GM12878 (cell line): Measurements from ENCODE around the gene EEF1G. TPM values are rescaled to one million over a fixed set of nuclear protein-coding genes. Genes with fewer than 3 reads are reported as not detected.

Experiments
- ATAC-seq: fragments of 200-7000 bp; cut with Tn5 transposase; 3 replicates; pipeline ENCODE4 v1.9.1; 2020; ENCODE audit warnings: mild to moderate bottlenecking, moderate library complexity
- BruUV-seq: library from RNA; stranded (reverse); fragments of 400-500 nt; replicated peaks from 2 replicates; lab custom pipeline; 2021; lab: Mats Ljungman, UMichigan
- CTCF ChIA-PET: fragments of 300-600 bp; sonication (Branson Sonifier 250); formaldehyde crosslinking; extraction: SDS; loops from one replicate; lab custom pipeline; 2021; ENCODE audit warnings: inconsistent platforms; lab: Yijun Ruan, JAX
- POLR2A ChIA-PET: fragments of 350-600 bp; formaldehyde crosslinking; extraction: SDS; loops from one replicate; lab custom pipeline; 2021; ENCODE audit warnings: inconsistent platforms; lab: Charles Lee
- RAD21 ChIA-PET: fragments of 300-600 bp; sonication (Branson Sonifier 250); formaldehyde crosslinking; loops from one replicate; lab custom pipeline; 2023; ENCODE audit warnings: antibody characterized with exemption; ENCODE audit not compliant: unreplicated experiment; lab: Charles Lee
- SMC1A ChIA-PET: fragments of 300-600 bp; sonication (Branson Sonifier 250); formaldehyde crosslinking; loops from one replicate; lab custom pipeline; 2023; ENCODE audit not compliant: unreplicated experiment, uncharacterized antibody; lab: Charles Lee
- DNase-seq: peaks from one replicate; pipeline ENCODE4 v3.0.0-alpha.2; 2011; ENCODE audit warnings: low read depth, low spot score
- FAIRE-seq: peaks from 3 replicates; lab custom pipeline; 2011; peaks lifted over from hg19 to GRCh38; lab: Jason Lieb, UNC
- H2AFZ ChIP-seq: 2 replicates; pipeline ENCODE4 v1.6.0; 2011; ENCODE audit warnings: low read depth, low read length, control low read depth; ENCODE audit not compliant: control insufficient read depth
- H3K27ac ChIP-seq: 2 replicates; pipeline ENCODE4 v1.5.1; 2011; ENCODE audit warnings: control low read depth; ENCODE audit not compliant: control insufficient read depth, insufficient read depth
- H3K27me3 ChIP-seq, 2 experiments: replicated peaks in 1 of 2; 2 replicates each; pipeline versions ENCODE4 v1.6.0 to v1.6.1; 2011; ENCODE audit warnings: low read length in 1 of 2; ENCODE audit not compliant: control insufficient read depth in 2 of 2, insufficient read depth in 2 of 2
- H3K36me3 ChIP-seq, 2 experiments: 2 replicates each; pipeline ENCODE4 v1.5.1; 2011; ENCODE audit warnings: low read length in 1 of 2; ENCODE audit not compliant: control insufficient read depth in 2 of 2, insufficient read depth in 2 of 2
- H3K4me1 ChIP-seq: 2 replicates; pipeline ENCODE4 v1.6.1; 2011; ENCODE audit warnings: mild to moderate bottlenecking, low read length, moderate library complexity, mixed read lengths; ENCODE audit not compliant: control insufficient read depth, insufficient read depth
- H3K4me2 ChIP-seq: 2 replicates; pipeline ENCODE4 v1.6.0; 2011; ENCODE audit warnings: control low read depth; ENCODE audit not compliant: control insufficient read depth, insufficient read depth
- H3K4me3 ChIP-seq: fragments of 200-600 bp; sonication (generic); 2 replicates; pipeline ENCODE4 v1.5.1; 2016
- H3K79me2 ChIP-seq: 2 replicates; pipeline ENCODE4 v1.6.0; 2011; ENCODE audit warnings: low read length; ENCODE audit not compliant: control insufficient read depth, insufficient read depth
- H3K9ac ChIP-seq: 2 replicates; pipeline ENCODE4 v1.8.0; 2011; ENCODE audit warnings: low read length, control low read depth, mixed read lengths; ENCODE audit not compliant: control insufficient read depth, insufficient read depth
- H3K9me3 ChIP-seq: replicated peaks from 3 replicates; pipeline ENCODE4 v1.5.1; 2011; ENCODE audit warnings: mild to moderate bottlenecking, low read length; ENCODE audit not compliant: control insufficient read depth, insufficient read depth
- H4K20me1 ChIP-seq: 2 replicates; pipeline ENCODE4 v1.6.0; 2011; ENCODE audit not compliant: control insufficient read depth, insufficient read depth
- CEBPZ ChIP-seq: fragments of 150-350 bp; IDR thresholded peaks from 2 replicates; pipeline ENCODE4 v1.6.1; 2016; ENCODE audit warnings: low read depth, low read length
- LARP7 ChIP-seq: fragments of 450-650 bp; IDR thresholded peaks from 2 replicates; pipeline ENCODE4 v1.6.1; 2017; ENCODE audit warnings: mild to moderate bottlenecking
- MXI1 ChIP-seq: fragments of 150-350 bp; IDR thresholded peaks from 2 replicates; pipeline ENCODE4 v1.6.1; 2011; ENCODE audit warnings: low read depth, mild to moderate bottlenecking, inconsistent platforms, low read length, improper control_type of control experiment
- POLR2A ChIP-seq: IDR thresholded peaks from 2 replicates; pipeline ENCODE4 v1.6.1; 2011; ENCODE audit warnings: low read depth, mild to moderate bottlenecking, low read length
- SMAD5 ChIP-seq: IDR thresholded peaks from 2 replicates; pipeline ENCODE4 v1.6.1; 2016; ENCODE audit warnings: antibody characterized with exemption, low read depth
- SUPT20H ChIP-seq: IDR thresholded peaks from 2 replicates; pipeline ENCODE4 v1.6.1; 2011; ENCODE audit warnings: low read depth, mild to moderate bottlenecking, low read length, moderate library complexity, borderline replicate concordance; ENCODE audit not compliant: control insufficient read depth
- WGBS: methylation state at CpG from one replicate; pipeline ENCODE4 v1.1.6; 2016; ENCODE audit warnings: low lambda C conversion rate; ENCODE audit not compliant: insufficient replicate concordance, insufficient coverage; ENCODE audit errors: missing lambda C conversion rate; 5-methylcytosine and 5-hydroxymethylcytosine counted together
- in situ Hi-C: fragments of 300-500 bp; cut with MboI; formaldehyde crosslinking; loops from 9 replicates; pipeline ENCODE4 v1.14.3; 2018; ENCODE audit warnings: mixed read lengths
- intact Hi-C: fragments of 100-400 bp; cut with micrococcal nuclease; formaldehyde crosslinking; loops from one replicate; pipeline ENCODE4 v1.14.2; 2022; ENCODE audit not compliant: unreplicated experiment
- polyA plus RNA-seq, 11 experiments: library from polyadenylated mRNA; depleted of rRNA in 4 of 11; unstranded in 6 of 11; stranded (reverse) in 5 of 11; fragments of >200 nt; fragmentation: Nextera tagmentation in 4 of 11; fragmentation: Illumina TruSeq in 1 of 11; extraction: Ambion mirVana in 4 of 11; extraction: Trizol in 1 of 11; gene quantifications; 1 replicate in 1 of 11; 2 replicates in 10 of 11; pipeline versions ENCODE4 v1.2.1 to v1.2.3, GENCODE V29; 2011 to 2016; ENCODE audit warnings: inconsistent platforms in 2 of 11, missing spikeins in 2 of 11, low read depth in 1 of 11
- total RNA-seq, 4 experiments: library from RNA; depleted of rRNA in 3 of 4; stranded (reverse); fragments of >200 nt in 3 of 4; fragmentation: Illumina TruSeq in 1 of 4; extraction: Trizol in 1 of 4; gene quantifications; 2 replicates each; pipeline versions ENCODE4 v1.2.1 to v1.2.3, GENCODE V29; 2013 to 2021

The EEF1G gene
- total and polyA plus RNA-seq, 10 of the 15 experiments (the other 5 are each of a cell fraction or from before 2014, with no cell fraction given): 850 to 2,739 (median 2,277) TPM

GRCh38 chr11:62599901-62600300 is 26.2 kb upstream of the EEF1G start:
- BruUV-seq: TSS peak; percentile 51
- peaks cover 40% of the 10 kb centered on the region for H3K79me2 ChIP-seq

More at GRCh38 chr11:62599901-62600300, 26.2 kb upstream of the EEF1G start:
- DNase-seq (no peak), FAIRE-seq (no peak), ATAC-seq (no peak)
- Histone ChIP-seq H3K36me3 (peaks cover 28 to 42% of the 10 kb centered on the region in 2 experiments), H3K27ac (peak overlapping the region; percentile 97), H3K27me3 (no peaks in the 10 kb centered on the region), H3K4me1 (peaks cover 19% of the 10 kb centered on the region), H3K4me2 (peak overlapping the region; percentile 99), H3K9ac (peak overlapping the region; percentile 99), H2AFZ (no peak overlapping the region), H3K4me3 (peak overlapping the region; percentile 91), H3K9me3 (no peaks in the 10 kb centered on the region), H4K20me1 (no peaks in the 10 kb centered on the region; the same call in 1 of the 2 replicates)
- RAD21 ChIA-PET: interaction anchor here (1.1 to 3.9 kb wide), 10 partner anchors 8 to 281 kb away, joined by 3 to 36 read pairs (median 4); partner anchors contain the start of genes B3GAT3, C11orf98, CSKMT and EEF1G
- intact Hi-C loops (loop anchor here (1.0 to 10.0 kb wide), 4 partner anchors 9 to 235 kb away; partner anchors contain the start of genes BSCL2, GNG3, HNRNPUL2 and STX5), in situ Hi-C loops (no loop called here)
- TF ChIP-seq SUPT20H: no peak
- TF ChIP-seq LARP7: no peak
- no peak for TF ChIP-seq SMAD5
- 0 out of 2 replicates have a peak, but pooled peaks have one; percentile 12 for TF ChIP-seq POLR2A
- TF ChIP-seq CEBPZ: no peak
- TF ChIP-seq MXI1: 0 out of 2 replicates have a peak, but pooled peaks have one; percentile 28
- POLR2A ChIA-PET: interaction anchor here (0.5 to 2.4 kb wide), 17 partner anchors 12 to 786 kb away, joined by 3 to 16 read pairs (median 5); partner anchors contain the start of genes B3GAT3, C11orf98, CSKMT and EEF1G
- WGBS: 21% methylated on average over 5 of the region's 5 CpGs
- SMC1A ChIA-PET: interaction anchor here (0.6 to 3.1 kb wide), 9 partner anchors 8 to 261 kb away, joined by 3 to 30 read pairs (median 3); partner anchors contain the start of genes C11orf98 and TUT1
- CTCF ChIA-PET: interaction anchor here (0.9 to 2.7 kb wide), 9 partner anchors 8 to 95 kb away, joined by 3 to 27 read pairs (median 4); partner anchors contain the start of genes C11orf98, CSKMT, EEF1G and LBHD1
